Measurements from ENCODE around the gene TMED10.
"Not testable (repeated sequence)": the region's sequence is repeated elsewhere in the genome, so short reads cannot be mapped to it uniquely, and the experiment has no call there.

TMED10 gene

GRCh38 chr14:75190023-75190422 lies 13.6 kb upstream of the TMED10 start:
- no peak for DNase-seq (ENCODE audit: low spot score)

DNA sequence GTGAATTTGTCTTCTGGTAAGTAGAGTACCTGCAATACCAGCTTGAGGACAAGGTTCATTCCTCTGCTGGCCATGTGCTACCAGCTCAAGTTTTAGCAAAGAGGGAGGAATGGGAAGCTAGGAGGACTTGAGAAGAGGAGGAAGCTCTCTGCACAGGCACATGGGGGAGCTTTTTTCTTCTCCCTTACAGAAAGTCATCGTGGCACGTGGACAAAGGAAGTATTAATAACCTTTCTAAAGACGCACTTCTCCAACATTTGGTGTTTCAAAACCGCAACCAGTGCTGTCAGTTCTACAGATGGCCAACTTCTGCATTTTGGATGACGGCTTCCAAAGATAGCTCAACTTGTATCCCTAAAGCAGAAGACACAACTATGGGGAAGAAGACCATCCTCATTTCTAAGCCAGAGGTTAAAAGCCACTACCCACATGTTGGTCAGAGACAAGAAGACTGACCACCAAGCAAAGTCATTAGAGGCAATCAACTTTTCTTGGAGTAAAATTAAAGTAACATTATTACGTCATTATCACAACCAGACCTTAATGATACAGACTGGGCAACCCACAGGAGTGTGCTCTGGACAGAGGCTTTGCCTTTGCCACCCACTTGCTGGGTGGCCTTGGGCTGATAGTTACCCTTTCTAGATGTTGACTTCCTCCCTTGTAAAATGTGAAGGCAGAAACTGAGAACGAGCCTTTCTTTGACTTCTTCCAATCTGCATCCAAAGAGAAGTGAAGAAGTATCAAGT lies 12.3 kb upstream of the TMED10 start:
- DNase-seq (ENCODE audit: low spot score), result no peak

- DNase-seq (ENCODE audit: low spot score), result no peak
These were observed 11.7 kb upstream of the TMED10 start for GRCh38 chr14:75188086-75188485.

GRCh38 chr14:75186953-75187352 lies 10.5 kb upstream of the TMED10 start:
- no peak for DNase-seq (ENCODE audit: low spot score)

DNA sequence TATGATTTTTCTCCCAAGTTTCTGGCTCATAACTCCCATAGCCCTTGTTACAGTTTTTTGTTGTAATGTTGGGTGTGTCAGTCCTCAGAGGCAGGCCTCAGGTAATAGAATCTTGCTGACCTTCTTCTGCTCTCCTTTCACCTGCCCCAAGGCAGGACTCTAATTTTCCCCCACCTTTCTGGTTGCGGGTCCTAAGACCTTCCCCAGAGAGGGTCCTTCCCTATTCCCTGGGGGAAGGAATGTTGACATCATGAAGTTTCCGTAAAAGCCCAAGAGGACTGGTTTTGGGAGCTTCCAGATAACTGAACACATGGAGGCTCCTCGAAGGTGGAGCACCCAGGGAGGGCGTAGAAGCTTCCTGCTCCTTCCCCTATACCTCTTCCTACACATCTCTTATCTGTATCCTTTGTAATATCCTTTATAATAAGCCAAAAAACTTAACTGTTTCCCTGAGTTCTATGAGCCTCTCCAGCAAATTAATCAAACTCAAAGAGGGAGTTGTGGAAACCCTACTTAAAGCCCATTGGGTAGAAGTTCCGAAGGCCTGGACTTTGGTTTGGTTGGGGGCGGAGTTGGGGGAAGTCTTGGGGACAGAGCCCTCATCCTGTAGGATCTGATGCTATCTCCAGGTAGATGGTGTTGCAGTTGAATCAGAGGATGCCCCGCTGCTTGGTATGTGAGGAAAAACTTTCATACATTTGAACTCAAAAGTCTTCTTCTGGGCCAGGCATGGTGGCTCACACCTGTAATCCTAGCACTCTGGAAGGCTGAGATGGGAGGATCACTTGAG lies 9.0 kb upstream of the TMED10 start:
- DNase-seq (ENCODE audit: low spot score), result no peak

DNA sequence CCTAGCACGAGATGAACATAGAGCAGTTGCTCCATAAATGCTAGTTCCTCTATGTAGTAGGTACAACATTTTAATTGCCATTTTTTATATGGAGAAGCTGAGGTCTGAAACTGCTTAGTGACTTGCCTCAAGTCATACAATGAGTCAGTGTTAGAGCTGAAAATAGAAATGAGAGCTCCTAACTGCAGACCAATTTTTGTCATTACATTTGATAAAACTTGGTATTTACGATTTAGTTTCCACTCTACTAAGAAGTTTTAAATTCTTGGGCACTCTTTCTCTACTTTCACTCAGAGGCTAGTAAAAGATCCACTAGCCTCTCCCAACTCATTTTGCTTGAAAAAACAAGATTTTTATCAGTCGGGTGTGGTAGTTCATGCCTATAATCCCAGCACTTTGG lies 8.1 kb upstream of the TMED10 start:
- DNase-seq (ENCODE audit: low spot score), result no peak

DNA sequence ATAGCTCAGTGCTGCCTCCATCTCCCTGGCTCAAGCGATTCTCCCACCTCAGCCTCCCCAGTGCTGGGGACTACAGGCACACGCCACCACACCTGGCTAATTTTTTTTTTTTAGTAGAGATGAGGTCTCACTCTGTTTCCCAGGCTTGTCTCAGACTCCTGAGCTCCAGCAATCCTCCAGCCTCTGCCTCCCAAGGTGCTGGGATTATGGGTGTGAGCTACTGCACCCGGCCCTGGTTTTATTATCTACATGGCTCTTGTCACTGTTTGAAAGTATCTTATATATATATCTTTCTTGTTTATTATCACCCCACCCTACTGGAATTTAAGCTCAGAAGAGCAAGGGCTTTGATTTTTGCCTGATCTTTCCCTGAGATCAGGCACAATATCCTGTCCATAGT lies 7.6 kb upstream of the TMED10 start:
- DNase-seq (ENCODE audit: low spot score), result no peak

GRCh38 chr14:75183225-75183624 lies 6.8 kb upstream of the TMED10 start:
- DNase-seq (ENCODE audit: low spot score), result no peak

DNA sequence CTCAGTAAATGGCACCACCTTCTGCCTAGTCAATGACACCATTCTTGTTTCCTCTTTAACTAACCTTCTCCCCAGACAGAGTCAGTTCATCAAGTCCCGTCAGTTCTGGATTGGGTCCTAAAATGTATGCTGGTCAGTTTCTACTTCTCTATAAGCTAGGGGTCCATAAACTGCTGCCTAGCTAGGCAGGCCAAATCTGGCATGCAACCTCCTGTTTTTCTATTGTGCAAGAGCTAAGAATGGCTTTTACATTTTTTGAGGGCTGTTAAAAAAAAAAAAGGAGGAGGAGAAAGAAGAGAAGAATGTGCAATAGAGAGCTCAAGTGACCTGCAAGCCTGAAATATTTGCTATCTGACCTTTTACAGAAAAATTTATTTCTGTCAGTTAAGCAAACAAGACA lies 6.4 kb upstream of the TMED10 start:
- no peak for DNase-seq (ENCODE audit: low spot score)

DNA sequence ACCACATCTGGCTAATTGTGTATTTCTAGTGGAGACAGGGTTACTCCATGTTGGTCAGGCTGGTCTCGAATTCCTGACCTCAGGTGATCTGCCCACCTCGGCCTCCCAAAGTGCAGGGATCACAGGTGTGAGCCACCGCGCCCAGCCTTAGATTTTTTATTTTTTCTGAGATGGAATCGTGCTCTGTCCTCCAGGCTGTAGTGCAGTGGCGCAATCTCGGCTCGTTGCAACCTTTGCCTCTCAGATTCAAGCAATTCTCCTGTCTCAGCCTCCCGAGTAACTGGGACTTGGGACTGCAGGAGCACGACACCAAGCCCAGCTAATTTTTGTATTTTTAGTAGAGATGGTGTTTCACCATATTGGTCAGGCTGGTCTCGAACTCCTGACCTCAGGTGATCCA lies 5.8 kb upstream of the TMED10 start:
- DNase-seq (ENCODE audit: low spot score), result not testable (repeated sequence)

DNA sequence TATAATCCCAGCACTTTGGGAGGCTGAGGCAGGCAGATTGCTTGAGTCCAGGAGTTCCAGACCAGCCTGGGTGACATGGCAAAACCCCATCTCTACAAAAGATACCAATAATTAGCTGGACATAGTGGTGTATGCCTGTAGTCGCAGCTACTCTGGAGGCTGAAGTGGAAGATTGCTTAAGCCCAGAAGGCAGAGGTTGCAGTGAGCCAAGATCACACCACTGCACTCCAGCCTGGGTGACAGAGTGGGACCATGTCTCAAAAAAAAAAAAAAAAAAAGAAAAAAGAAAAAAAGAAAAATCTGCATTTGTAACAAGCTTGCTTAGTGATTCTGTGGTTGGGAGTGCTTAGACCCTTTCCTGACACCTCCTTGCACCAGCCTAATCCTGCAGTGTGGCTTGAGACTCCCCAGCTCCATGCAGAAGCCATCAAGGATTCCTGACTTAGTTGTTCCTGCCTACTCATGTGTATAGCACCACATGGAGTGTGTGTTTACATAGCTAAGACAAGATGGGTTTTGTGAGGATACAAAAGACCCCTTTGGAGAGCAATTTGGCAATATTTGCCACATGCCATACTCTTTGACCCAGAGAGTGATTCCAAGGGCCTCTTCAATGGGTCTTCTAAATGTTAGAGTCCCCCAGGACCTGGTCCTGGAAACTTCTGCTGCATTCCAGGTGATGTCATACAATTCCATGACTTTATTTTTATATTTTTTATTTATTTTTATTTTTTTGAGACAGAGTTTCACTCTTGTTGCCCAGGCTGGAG lies 5.1 kb upstream of the TMED10 start:
- no peak for DNase-seq (ENCODE audit: low spot score)

DNA sequence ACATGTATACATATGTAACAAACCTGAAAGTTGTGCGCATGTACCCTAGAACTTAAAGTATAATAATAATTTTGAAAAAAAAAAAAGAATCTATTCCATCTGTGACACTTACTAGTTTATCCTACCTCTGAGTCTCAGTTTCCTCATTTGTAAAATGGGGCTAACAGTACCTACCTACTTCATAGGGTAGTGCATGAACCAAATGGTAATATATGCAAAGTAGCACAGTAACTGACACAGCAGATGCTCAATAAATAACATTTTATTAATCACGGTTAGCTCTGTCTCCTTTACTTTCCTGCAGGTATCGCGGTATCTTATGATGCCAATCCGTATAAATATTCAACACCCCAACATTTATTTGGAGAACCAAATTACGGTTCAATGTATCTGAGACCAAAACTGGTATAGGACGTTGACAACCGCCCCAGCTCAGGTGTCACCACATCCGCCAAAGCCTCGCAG lies 703 bp downstream of the TMED10 start:
- DNase-seq (ENCODE audit: low spot score), result no peak

DNA sequence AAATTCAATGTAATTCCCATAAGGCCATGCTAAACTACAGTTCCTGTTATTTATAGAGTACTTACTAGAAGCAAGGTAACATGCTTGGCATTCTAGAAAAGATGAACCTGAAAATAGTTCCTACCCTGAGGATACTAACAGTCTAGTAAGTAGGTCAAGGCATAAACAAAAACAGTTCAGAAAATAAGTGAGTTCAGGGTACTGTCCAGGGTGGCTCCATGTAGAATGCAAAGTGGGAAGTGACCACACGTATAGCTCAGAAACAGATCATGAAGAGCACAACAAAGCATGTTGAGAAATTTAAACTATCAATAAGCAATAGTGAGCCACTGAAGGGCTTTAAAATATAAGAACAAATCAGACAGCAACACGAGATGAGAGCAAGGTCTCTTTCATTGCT lies 2.3 kb downstream of the TMED10 start:
- no peak for DNase-seq (ENCODE audit: low spot score)

DNA sequence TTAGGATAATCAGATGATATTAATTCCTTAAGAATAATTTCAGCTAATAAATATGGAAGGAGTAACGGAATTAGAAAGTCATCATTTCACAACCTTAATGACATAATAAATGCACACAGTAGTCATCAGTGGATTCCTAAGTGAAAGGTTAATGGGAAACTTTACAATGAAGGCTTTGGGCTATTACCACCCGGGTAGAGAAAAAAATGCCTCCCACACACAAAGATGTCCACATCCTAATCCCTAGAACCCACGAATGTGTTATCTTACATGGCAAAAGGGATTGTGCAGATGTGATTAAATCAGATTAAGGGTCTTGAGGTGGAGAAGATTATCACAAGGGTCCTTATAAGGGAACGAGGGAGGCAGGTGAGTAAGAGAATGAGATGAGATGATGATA lies 5.6 kb downstream of the TMED10 start:
- no peak for DNase-seq (ENCODE audit: low spot score)

DNA sequence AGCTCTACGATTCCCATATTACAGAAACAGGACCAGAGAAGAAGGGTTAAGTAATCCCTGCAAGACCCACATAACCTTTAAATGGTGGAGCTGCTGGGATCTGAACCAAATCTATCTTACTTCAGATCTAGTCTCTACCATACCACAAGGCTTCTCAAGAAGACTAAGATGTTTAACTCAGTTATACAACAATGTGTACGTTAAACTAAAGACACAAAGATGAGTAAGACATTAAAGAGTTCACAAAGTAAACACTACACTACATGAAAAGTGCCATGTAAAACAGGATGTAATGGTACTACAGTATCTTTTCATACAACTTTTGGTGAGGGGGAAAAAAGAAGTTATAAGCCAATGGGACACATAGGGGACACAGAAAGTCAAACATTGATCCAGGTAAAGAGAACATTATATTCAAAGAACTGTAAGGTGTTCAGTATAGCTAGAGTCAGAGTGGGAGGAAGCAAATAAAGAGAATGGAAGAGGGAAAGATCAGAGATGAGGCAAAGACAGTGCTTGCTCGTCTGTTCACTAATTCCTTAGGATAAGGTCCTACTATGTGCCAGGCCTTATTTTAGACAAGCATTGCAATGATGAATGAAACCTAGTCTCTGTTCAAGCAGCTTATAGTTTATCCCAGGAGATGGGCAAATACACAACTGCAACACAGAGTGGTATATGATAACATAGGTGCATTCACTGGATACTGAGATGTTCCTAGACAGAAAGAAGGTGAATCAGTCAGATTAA lies 7.7 kb downstream of the TMED10 start:
- no peak for DNase-seq (ENCODE audit: low spot score)

- no peak for DNase-seq (ENCODE audit: low spot score)
These were observed 9.1 kb downstream of the TMED10 start for GRCh38 chr14:75167325-75167724.

GRCh38 chr14:75165586-75166391 lies 10.6 kb downstream of the TMED10 start:
- no peak for DNase-seq (ENCODE audit: low spot score)

DNA sequence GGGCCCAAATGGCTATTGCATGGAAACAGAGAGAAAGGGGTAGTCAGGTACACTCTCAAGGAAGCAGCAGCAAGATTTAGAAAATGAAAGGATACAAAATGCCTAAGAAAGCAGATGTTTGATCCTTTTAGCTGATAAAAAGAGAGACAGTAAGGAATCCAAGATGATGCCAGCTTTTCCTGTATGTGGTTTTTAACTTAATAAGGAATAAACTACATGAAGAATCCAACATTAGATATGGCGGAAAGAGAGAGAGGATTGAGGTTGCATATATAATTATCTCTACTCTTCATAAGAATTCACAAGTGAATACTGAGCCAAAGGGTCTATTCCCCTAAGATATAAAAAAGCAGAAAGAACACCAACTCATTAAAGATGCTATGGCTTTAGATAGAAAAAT lies 11.6 kb downstream of the TMED10 start:
- DNase-seq (ENCODE audit: low spot score), result no peak

DNA sequence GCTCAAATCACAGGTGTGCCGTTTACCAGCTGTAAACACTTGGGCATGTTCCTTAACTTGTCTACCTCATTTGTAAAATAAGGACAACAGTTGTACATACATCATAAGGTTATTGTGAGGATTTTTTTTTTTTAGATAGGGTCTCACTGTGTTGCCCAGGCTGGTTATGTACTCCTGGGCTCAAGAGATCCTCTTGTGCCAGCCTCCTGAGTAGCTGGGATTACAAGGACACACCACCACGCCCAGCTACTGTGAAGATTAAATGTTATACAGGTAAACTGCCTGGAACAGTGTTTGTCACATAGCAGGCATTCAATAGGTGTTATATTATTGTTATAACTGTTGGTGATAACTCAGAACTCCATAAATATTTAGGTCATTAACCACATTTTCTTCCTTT lies 12.7 kb downstream of the TMED10 start:
- DNase-seq (ENCODE audit: low spot score), result no peak

- no peak for DNase-seq (ENCODE audit: low spot score)
These were observed 13.8 kb downstream of the TMED10 start for GRCh38 chr14:75162631-75163030.
